H1 (cell line): ENCODE results near the gene HLA-DRB1. TPM values are rescaled to one million over a fixed set of nuclear protein-coding genes. Genes with fewer than 3 reads are reported as not detected.

Source experiments
- CTCF ChIA-PET: fragments of 300-600 bp; sonication (Branson Sonifier 250); formaldehyde crosslinking; loops from one replicate; lab custom pipeline; 2021; ENCODE audit not compliant: partially characterized antibody; lab: Charles Lee
- POLR2A ChIA-PET: fragments of 300-600 bp; sonication (Branson Sonifier 250); formaldehyde crosslinking; loops from one replicate; lab custom pipeline; 2021; ENCODE audit warnings: inconsistent platforms; ENCODE audit not compliant: partially characterized antibody; lab: Charles Lee
- DNase-seq, 2 experiments: peaks; one replicate each; pipeline versions ENCODE4 v3.0.0 to v3.0.0-alpha.2; 2010 to 2022; ENCODE audit warnings: low spot score in 2 of 2, low read depth in 1 of 2, mixed read lengths in 1 of 2
- FAIRE-seq: peaks from 2 replicates; lab custom pipeline; 2011; peaks lifted over from hg19 to GRCh38; lab: Jason Lieb, UNC
- H2AFZ ChIP-seq: 2 replicates; pipeline ENCODE4 v1.8.1; 2012; ENCODE audit warnings: low read length, inconsistent platforms
- H2AK5ac ChIP-seq: 2 replicates; pipeline ENCODE4 v1.6.1; 2013; ENCODE audit warnings: low read depth, low read length
- H2BK120ac ChIP-seq: replicated peaks from 2 replicates; pipeline ENCODE3; 2013; ENCODE audit warnings: low read depth, low read length, inconsistent platforms
- H2BK12ac ChIP-seq: 2 replicates; pipeline ENCODE4 v1.6.1; 2013; ENCODE audit warnings: low read depth, low read length
- H2BK15ac ChIP-seq: 2 replicates; pipeline ENCODE4 v1.6.1; 2013; ENCODE audit warnings: low read length
- H2BK20ac ChIP-seq: 2 replicates; pipeline ENCODE4 v1.6.1; 2013; ENCODE audit warnings: low read length
- H2BK5ac ChIP-seq: 2 replicates; pipeline ENCODE4 v1.6.1; 2013; ENCODE audit warnings: low read depth, low read length
- H3K14ac ChIP-seq: 2 replicates; pipeline ENCODE4 v1.6.1; 2013; ENCODE audit warnings: inconsistent platforms; ENCODE audit not compliant: insufficient read length
- H3K18ac ChIP-seq: 2 replicates; pipeline ENCODE4 v1.6.1; 2013; ENCODE audit warnings: low read length; ENCODE audit errors: extremely low read depth
- H3K23ac ChIP-seq: 2 replicates; pipeline ENCODE4 v1.6.1; 2013; ENCODE audit warnings: inconsistent platforms; ENCODE audit not compliant: insufficient read length
- H3K23me2 ChIP-seq: 2 replicates; pipeline ENCODE4 v1.6.1; 2013; ENCODE audit warnings: low read depth, low read length
- H3K27ac ChIP-seq: 2 replicates; pipeline ENCODE4 v1.6.1; 2011; ENCODE audit warnings: low read depth, low read length, inconsistent platforms
- H3K27me3 ChIP-seq, 4 experiments: replicated peaks in 1 of 4; 1 replicate in 1 of 4; 2 replicates in 3 of 4; pipeline versions ENCODE4 v1.6.1 to v1.8.1; 2011 to 2013; ENCODE audit warnings: low read length in 3 of 4, mild to moderate bottlenecking in 3 of 4, inconsistent platforms in 2 of 4, mixed read lengths in 2 of 4, moderate library complexity in 1 of 4; ENCODE audit not compliant: control insufficient read depth in 3 of 4, insufficient read depth in 3 of 4; ENCODE audit errors: extremely low read depth in 1 of 4
- H3K36me3 ChIP-seq, 4 experiments: 2 replicates each; pipeline versions ENCODE4 v1.6.1 to v1.8.1; 2011 to 2013; ENCODE audit warnings: mild to moderate bottlenecking in 4 of 4, low read length in 3 of 4, moderate library complexity in 2 of 4, control low read depth in 1 of 4, inconsistent platforms in 1 of 4; ENCODE audit not compliant: insufficient read depth in 4 of 4, control insufficient read depth in 2 of 4
- H3K4ac ChIP-seq: replicated peaks from 2 replicates; pipeline ENCODE3; 2013; ENCODE audit warnings: low read length, low read depth, mixed read lengths, inconsistent platforms; ENCODE audit not compliant: insufficient read length
- H3K4me1 ChIP-seq, 4 experiments: replicated peaks in 1 of 4; 1 replicate in 1 of 4; 2 replicates in 3 of 4; pipeline versions ENCODE4 v1.6.1 to v1.8.1; 2011 to 2013; ENCODE audit warnings: low read length in 3 of 4, inconsistent platforms in 2 of 4, mixed read lengths in 1 of 4; ENCODE audit not compliant: insufficient read depth in 4 of 4, control insufficient read depth in 3 of 4
- H3K4me2 ChIP-seq, 2 experiments: 2 replicates each; pipeline versions ENCODE4 v1.6.1 to v1.8.1; 2011 to 2013; ENCODE audit warnings: low read depth in 2 of 2, low read length in 2 of 2, control low read depth in 1 of 2, inconsistent platforms in 1 of 2, mild to moderate bottlenecking in 1 of 2; ENCODE audit not compliant: insufficient read depth in 1 of 2
- H3K4me3 ChIP-seq, 4 experiments: fragments of 200-600, 300-600 bp in 1 of 4; sonication (generic), shearing (Covaris generic), sonication (Bioruptor Twin) in 1 of 4; 2 replicates each; pipeline versions ENCODE4 v1.5.1 to v1.8.1; 2011 to 2016; ENCODE audit warnings: low read length in 4 of 4, low read depth in 3 of 4, control low read depth in 2 of 4, inconsistent platforms in 2 of 4, mild to moderate bottlenecking in 2 of 4, mixed read lengths in 1 of 4, moderate library complexity in 1 of 4; ENCODE audit not compliant: insufficient read depth in 2 of 4; ENCODE audit errors: extremely low read depth in 1 of 4
- H3K56ac ChIP-seq: replicated peaks from 2 replicates; pipeline ENCODE3; 2013; ENCODE audit warnings: low read depth, mild to moderate bottlenecking, mixed read lengths, low read length, inconsistent platforms; ENCODE audit not compliant: insufficient read length
- H3K79me1 ChIP-seq: 2 replicates; pipeline ENCODE4 v1.6.1; 2013; ENCODE audit warnings: low read depth, low read length, control low read depth
- H3K79me2 ChIP-seq, 2 experiments: 2 replicates each; pipeline versions ENCODE4 v1.6.1 to v1.8.1; 2012 to 2013; ENCODE audit warnings: low read length in 2 of 2, mild to moderate bottlenecking in 2 of 2, inconsistent platforms in 1 of 2; ENCODE audit not compliant: insufficient read depth in 2 of 2, control insufficient read depth in 1 of 2
- H3K9ac ChIP-seq, 4 experiments: replicated peaks in 1 of 4; 1 replicate in 1 of 4; 2 replicates in 3 of 4; pipeline versions ENCODE4 v1.6.1 to v1.8.1; 2011 to 2013; ENCODE audit warnings: low read depth in 3 of 4, low read length in 3 of 4, control low read depth in 2 of 4, mild to moderate bottlenecking in 2 of 4, moderate library complexity in 2 of 4, inconsistent platforms in 1 of 4; ENCODE audit errors: extremely low read depth in 1 of 4
- H3K9me3 ChIP-seq, 2 experiments: 2 replicates each; pipeline versions ENCODE4 v1.6.1 to v1.8.1; 2012 to 2013; ENCODE audit warnings: mild to moderate bottlenecking in 2 of 2, moderate library complexity in 2 of 2, control low read depth in 1 of 2, inconsistent platforms in 1 of 2, low read depth in 1 of 2, low read length in 1 of 2, mixed read lengths in 1 of 2; ENCODE audit not compliant: insufficient read depth in 2 of 2
- H4K20me1 ChIP-seq, 2 experiments: replicated peaks in 1 of 2; 2 replicates each; pipeline versions ENCODE3 to v1.8.1; 2011 to 2013; ENCODE audit warnings: inconsistent platforms in 2 of 2, low read length in 2 of 2, mild to moderate bottlenecking in 1 of 2; ENCODE audit not compliant: insufficient read depth in 2 of 2, control insufficient read depth in 1 of 2
- H4K5ac ChIP-seq: 2 replicates; pipeline ENCODE4 v1.6.1; 2013; ENCODE audit warnings: low read length, low read depth, mixed read lengths, inconsistent platforms; ENCODE audit not compliant: insufficient read length
- H4K8ac ChIP-seq: 2 replicates; pipeline ENCODE4 v1.8.0; 2013; ENCODE audit warnings: mild to moderate bottlenecking, moderate library complexity, low read length, inconsistent platforms; ENCODE audit not compliant: insufficient read depth; ENCODE audit errors: extremely low read depth
- H4K91ac ChIP-seq: replicated peaks from 2 replicates; pipeline ENCODE3; 2013; ENCODE audit warnings: low read length, mixed read lengths, inconsistent platforms; ENCODE audit not compliant: insufficient read length
- BACH1 ChIP-seq: IDR thresholded peaks from 2 replicates; pipeline ENCODE4 v1.6.1; 2012; ENCODE audit warnings: low read length, improper control_type of control experiment
- BCL11A ChIP-seq, 2 experiments: IDR thresholded peaks; one replicate each; pipeline ENCODE4 v1.6.1; 2011; ENCODE audit warnings: low read depth in 2 of 2, low read length in 2 of 2, mild to moderate bottlenecking in 2 of 2
- CHD2 ChIP-seq: IDR thresholded peaks from 2 replicates; pipeline ENCODE4 v1.6.1; 2012; ENCODE audit warnings: low read length, improper control_type of control experiment
- CTCF ChIP-seq, 3 experiments: IDR thresholded peaks; 1 replicate in 2 of 3; 2 replicates in 1 of 3; pipeline versions ENCODE4 v1.5.1 to v1.6.1; 2011; ENCODE audit warnings: low read length in 3 of 3, mild to moderate bottlenecking in 3 of 3, inconsistent platforms in 2 of 3, low read depth in 1 of 3, moderate library complexity in 1 of 3; ENCODE audit not compliant: insufficient read depth in 1 of 3; ENCODE audit errors: control extremely low read depth in 1 of 3
- KDM5A ChIP-seq: fragments of 200-600 bp; IDR thresholded peaks from 2 replicates; pipeline ENCODE4 v1.7.1; 2012; ENCODE audit warnings: mild to moderate bottlenecking, low read length, inconsistent platforms, mixed read lengths
- RBBP5 ChIP-seq: IDR thresholded peaks from 2 replicates; pipeline ENCODE4 v1.7.1; 2012; ENCODE audit warnings: low read depth, mild to moderate bottlenecking, inconsistent platforms, low read length, moderate library complexity, borderline replicate concordance
- SP4 ChIP-seq: IDR thresholded peaks from 2 replicates; pipeline ENCODE4 v1.6.1; 2012; ENCODE audit warnings: low read length, inconsistent platforms
- TAF1 ChIP-seq: IDR thresholded peaks from 2 replicates; pipeline ENCODE4 v1.6.1; 2011; ENCODE audit warnings: mild to moderate bottlenecking, low read depth, low read length
- TEAD4 ChIP-seq: IDR thresholded peaks from 2 replicates; pipeline ENCODE4 v1.6.1; 2012; ENCODE audit warnings: low read depth, low read length, inconsistent platforms, mixed read lengths
- USF2 ChIP-seq: IDR thresholded peaks from 2 replicates; pipeline ENCODE4 v1.6.1; 2011; ENCODE audit warnings: low read length, improper control_type of control experiment
- WGBS, 2 experiments: shearing (Covaris generic) in 1 of 2; methylation state at CpG; one replicate each; pipeline versions ENCODE4 v1.1.6 to v1.1.7; 2013 to 2015; ENCODE audit warnings: low lambda C conversion rate in 2 of 2, mixed read lengths in 2 of 2, inconsistent platforms in 1 of 2, low coverage in 1 of 2, missing lambda C conversion rate in 1 of 2; ENCODE audit not compliant: insufficient replicate concordance in 2 of 2, insufficient coverage in 1 of 2, insufficient read length in 1 of 2; ENCODE audit errors: extremely low coverage in 1 of 2, missing lambda C conversion rate in 1 of 2; 5-methylcytosine and 5-hydroxymethylcytosine counted together
- polyA plus RNA-seq, 7 experiments: library from polyadenylated mRNA; depleted of rRNA in 3 of 7; stranded (reverse) in 5 of 7; unstranded in 2 of 7; fragments of >200 nt in 5 of 7; fragments of 200-250 nt in 2 of 7; gene quantifications; 1 replicate in 5 of 7; 2 replicates in 1 of 7; 4 replicates in 1 of 7; pipeline versions ENCODE4 v1.2.1 to v1.2.3, GENCODE V29; 2011 to 2013; ENCODE audit warnings: missing spikeins in 2 of 7, mixed read lengths in 2 of 7
- total RNA-seq: library from RNA; stranded (reverse); fragmentation: NEBNext Ultra II Directional; extraction: Animal tissue kit (Norgen Biotek cat#: 25700); gene quantifications from 2 replicates; pipeline ENCODE4 v1.2.1, GENCODE V29; 2021

Gene HLA-DRB1
- total and polyA plus RNA-seq, 2 of the 8 experiments (the other 6 are each of a cell fraction or from before 2014, with no cell fraction given), result 6.7 to 7.5 TPM

GRCh38 chr6:32551410-32551809, 38.2 kb downstream of the HLA-DRB1 start (continued):
- TF ChIP-seq BACH1, result no peak

- Histone ChIP-seq H3K4me1 (no peaks in the 10 kb centered on the region), H3K18ac (no peak overlapping the region), H4K91ac (no peak overlapping the region), H3K9ac (no peak overlapping the region), H2BK15ac (no peak overlapping the region), H4K20me1 (no peaks in the 10 kb centered on the region), H3K79me1 (no peaks in the 10 kb centered on the region), H3K79me2 (no peaks in the 10 kb centered on the region), H3K36me3 (no peaks in the 10 kb centered on the region), H2AK5ac (no peak overlapping the region), H3K27me3 (no peaks in the 10 kb centered on the region), H3K9me3 (no peaks in the 10 kb centered on the region), H3K4ac (no peak overlapping the region), H4K5ac (no peak overlapping the region), H3K27ac (no peak overlapping the region), H3K56ac (no peak overlapping the region), H3K23ac (no peak overlapping the region), H2AFZ (no peak overlapping the region), H2BK5ac (no peak overlapping the region), H2BK12ac (no peak overlapping the region), H3K14ac (no peak overlapping the region), H3K4me3 (no peak overlapping the region), H2BK20ac (no peak overlapping the region), H2BK120ac (no peak overlapping the region), H4K8ac (no peak overlapping the region), H3K4me2 (no peak overlapping the region), H3K23me2 (no peaks in the 10 kb centered on the region)
- FAIRE-seq (no peak), DNase-seq (no peak)
- 40% methylated on average over 3 of the region's 5 CpGs; no CpG with 5 or more reads in 1 of the 2 experiments for WGBS, 2 experiments
- ChIA-PET POLR2A (no interaction called here), CTCF (no interaction called here)
- TF ChIP-seq CHD2, result no peak
- no peak for TF ChIP-seq TAF1
- TF ChIP-seq TEAD4, result no peak
- no peak for TF ChIP-seq KDM5A
- TF ChIP-seq RBBP5, result no peak
- no peak for TF ChIP-seq CTCF (IDR thresholded peaks at IDR 0.05; ENCODE audit: control extremely low read depth in 1 of 3, insufficient read depth in 1 of 3, low read depth in 1 of 3, low read length in 3 of 3)
- no peak for TF ChIP-seq BCL11A (IDR thresholded peaks at IDR 0.05; ENCODE audit: low read depth in 2 of 2, low read length in 2 of 2)
- TF ChIP-seq SP4, result no peak
- TF ChIP-seq USF2, result no peak
These were observed 49.8 kb downstream of the HLA-DRB1 start for GRCh38 chr6:32539839-32540238.
